ENCODE results near the gene DLG1. TPM values are rescaled to one million over a fixed set of nuclear protein-coding genes. Genes with fewer than 3 reads are reported as not detected.
A peak's percentile ranks its signal among the peaks of the same experiment; 100 is the strongest.

DLG1 gene
- total RNA-seq = 10 to 100 TPM; 71.4 to 96.7 (median 88.5) TPM

DNA sequence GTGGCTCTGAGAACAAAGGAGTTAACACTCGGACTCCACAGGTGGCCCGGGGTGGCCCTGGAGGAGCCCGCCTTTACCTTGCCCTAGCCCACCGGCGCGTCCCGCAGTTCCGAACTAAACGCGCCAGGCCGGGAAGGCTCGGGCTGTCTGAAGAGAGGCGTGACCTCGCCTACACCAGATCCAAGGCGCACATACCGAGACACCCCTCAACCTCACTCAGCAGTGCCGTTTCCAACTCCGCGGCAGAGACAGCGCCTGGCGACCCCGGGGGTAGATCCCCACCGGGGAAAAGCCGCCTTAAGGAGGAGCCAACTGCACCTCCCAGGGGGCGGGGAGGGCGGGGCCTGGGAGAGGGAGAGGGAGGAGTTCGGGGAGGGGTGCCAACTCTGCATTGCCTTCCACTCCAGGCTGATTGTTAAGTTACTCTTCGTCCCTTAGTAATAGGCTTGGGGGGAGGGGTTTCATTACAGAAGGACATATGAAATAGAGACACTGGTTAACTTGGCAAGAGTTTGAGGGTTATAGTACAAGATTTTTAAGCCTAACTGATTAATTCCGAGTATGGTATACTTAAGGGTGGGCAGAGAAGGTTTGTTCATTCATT is at the start of gene DLG1:
Gene DLG1 (minus strand): TSS at position 272 of the 604 bp plus-strand sequence. CDS start 1,408 bp downstream, outside the sequence.
- peak within 1 kb of the TSS; percentile 92 for H3K4me3 ChIP-seq (ENCODE audit: low read depth, poor library complexity, severe bottlenecking)
- peak; percentile 89 to 97 for DNase-seq (ENCODE audit: low spot score in 2 of 2)
- intact Hi-C loops (cut with DNase I; ENCODE audit: low total_unique reads) = no loop called here
- no peak for TF ChIP-seq POLR2A (IDR thresholded peaks at IDR 0.05)
- TF ChIP-seq CTCF (IDR thresholded peaks at IDR 0.05) = no peak
- 0 to 1% methylated on average over 16 to 23 of the region's 29 CpGs for WGBS, 2 donors

DNA sequence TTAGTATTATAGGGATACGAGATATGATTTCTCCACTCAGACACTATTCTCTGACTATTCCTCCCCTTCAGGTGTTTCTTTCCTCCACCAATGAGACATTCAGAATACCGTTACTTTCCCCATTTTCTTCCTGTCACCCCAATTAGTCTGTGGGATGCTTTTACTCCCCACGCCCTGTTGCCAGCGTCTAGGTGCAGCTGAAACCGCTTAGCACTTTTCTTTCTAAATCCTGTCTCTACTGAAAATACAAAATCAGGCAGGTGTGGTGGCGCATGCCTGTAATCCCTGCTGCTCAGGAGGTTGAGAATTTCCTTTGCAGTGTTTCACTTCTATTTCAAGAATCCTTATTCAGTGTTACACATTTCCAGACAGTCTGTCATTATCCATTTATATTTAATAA is 49.6 kb upstream of the DLG1 start:
- intact Hi-C loops (cut with DNase I; ENCODE audit: low total_unique reads) = no loop called here
- H3K4me3 ChIP-seq (ENCODE audit: low read depth, poor library complexity, severe bottlenecking) = no peak overlapping the region
- no peak for TF ChIP-seq CTCF (IDR thresholded peaks at IDR 0.05)
- no peak for TF ChIP-seq POLR2A (IDR thresholded peaks at IDR 0.05)
- WGBS, 2 donors = 93 to 96% methylated on average over 6 of the region's 6 CpGs
- DNase-seq (ENCODE audit: low spot score in 2 of 2) = no peak

DNA sequence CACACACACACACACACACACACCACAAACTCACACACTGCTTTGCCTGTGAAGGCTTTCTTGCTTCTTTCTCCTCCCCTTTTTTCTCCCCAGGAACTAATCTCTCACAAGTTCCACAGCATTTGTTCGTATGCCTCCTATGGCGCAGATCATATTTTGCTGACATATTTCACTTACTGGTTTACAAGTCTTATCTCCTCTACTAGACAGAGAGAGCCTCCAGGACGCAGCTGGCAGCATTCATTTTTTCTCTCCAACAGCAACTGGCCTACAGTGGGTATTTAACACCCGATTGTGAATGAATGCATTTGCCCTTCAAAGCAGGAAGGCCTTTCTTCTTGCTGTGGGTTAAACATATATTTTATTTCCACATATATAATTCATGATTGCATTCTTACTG is 47.0 kb upstream of the DLG1 start:
- 84 to 86% methylated on average over 4 of the region's 4 CpGs for WGBS, 2 donors
- DNase-seq (ENCODE audit: low spot score in 2 of 2) = no peak
- intact Hi-C loops (cut with DNase I; ENCODE audit: low total_unique reads) = no loop called here
- H3K4me3 ChIP-seq (ENCODE audit: low read depth, poor library complexity, severe bottlenecking) = no peak overlapping the region
- no peak for TF ChIP-seq CTCF (IDR thresholded peaks at IDR 0.05)
- no peak for TF ChIP-seq POLR2A (IDR thresholded peaks at IDR 0.05)

DNA sequence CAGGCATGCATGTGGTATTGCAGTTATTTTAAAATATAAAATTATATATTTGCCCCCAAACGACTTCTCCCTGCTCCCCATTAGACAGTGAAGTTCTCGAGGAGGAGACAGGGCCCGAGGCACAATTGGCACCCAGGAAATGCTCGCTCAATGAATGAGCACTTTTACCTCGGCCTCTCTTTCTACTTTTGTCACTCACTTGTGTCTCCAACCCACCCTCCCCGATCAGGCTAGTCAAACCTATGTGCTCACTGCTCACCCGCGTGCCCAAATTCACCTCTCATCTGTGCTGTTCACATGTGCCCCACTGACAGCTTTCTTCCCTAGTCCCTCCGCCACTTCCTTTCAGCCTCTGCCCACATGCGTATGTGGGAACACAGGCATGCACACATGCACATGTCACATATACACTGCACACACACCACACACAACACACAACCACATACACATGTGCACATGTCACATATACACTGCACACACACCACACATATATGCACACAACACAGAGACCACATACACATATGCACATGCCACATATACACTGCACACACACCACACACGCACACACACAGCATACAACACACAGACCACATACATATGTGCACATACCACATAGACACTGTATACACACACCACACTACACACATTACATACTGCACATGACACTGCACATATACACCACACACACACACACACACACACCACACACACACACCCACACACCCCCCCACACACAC is 46.3 kb upstream of the DLG1 start:
- TF ChIP-seq POLR2A (IDR thresholded peaks at IDR 0.05) = no peak
- TF ChIP-seq CTCF (IDR thresholded peaks at IDR 0.05) = no peak
- no peak overlapping the region for H3K4me3 ChIP-seq (ENCODE audit: low read depth, poor library complexity, severe bottlenecking)
- DNase-seq (ENCODE audit: low spot score in 2 of 2) = no peak
- intact Hi-C loops (cut with DNase I; ENCODE audit: low total_unique reads) = no loop called here
- WGBS, 2 donors = 85 to 88% methylated on average over 11 of the region's 11 CpGs

- 76 to 82% methylated on average over 10 of the region's 10 CpGs for WGBS, 2 donors
- intact Hi-C loops (cut with DNase I; ENCODE audit: low total_unique reads) = no loop called here
- peak in 1 of 2 donors; percentile 70 for DNase-seq (ENCODE audit: low spot score in 2 of 2)
Measured at GRCh38 chr3:197343656-197344408, 45.4 kb upstream of the DLG1 start.

More at GRCh38 chr3:197343656-197344408, 45.4 kb upstream of the DLG1 start:
- H3K4me3 ChIP-seq (ENCODE audit: low read depth, poor library complexity, severe bottlenecking) = no peak overlapping the region
- TF ChIP-seq POLR2A (IDR thresholded peaks at IDR 0.05) = no peak
- no peak for TF ChIP-seq CTCF (IDR thresholded peaks at IDR 0.05)
